C4-2B (cell line): Measurements from ENCODE around the gene CAGE1.

ENCODE experiments used
- H3K27ac ChIP-seq: fragments of 450-650 bp; 2 replicates; pipeline ENCODE4 v1.5.1; 2017
- CTCF ChIP-seq: fragments of 450-650 bp; conservative IDR thresholded peaks from 2 replicates; pipeline ENCODE4 v1.5.1; 2017; ENCODE audit warnings: mild to moderate bottlenecking
- ZFX ChIP-seq: fragments of 450-650 bp; IDR thresholded peaks from 2 replicates; pipeline ENCODE4 v1.6.1; 2017

The CAGE1 gene

GRCh38 chr6:7431674-7432390 is 42.3 kb upstream of the CAGE1 start:
- no peak for TF ChIP-seq CTCF
- no peak for TF ChIP-seq ZFX
- H3K27ac ChIP-seq = no peak overlapping the region

- no peak overlapping the region for H3K27ac ChIP-seq
- no peak for TF ChIP-seq CTCF
- TF ChIP-seq ZFX = no peak
Measured at GRCh38 chr6:7431313-7431673, 41.8 kb upstream of the CAGE1 start.

- no peak for TF ChIP-seq ZFX
- TF ChIP-seq CTCF = no peak
- no peak overlapping the region for H3K27ac ChIP-seq
Measured at GRCh38 chr6:7426447-7427169, 37.1 kb upstream of the CAGE1 start.

- no peak overlapping the region for H3K27ac ChIP-seq
Measured at GRCh38 chr6:7425808-7426190, 36.3 kb upstream of the CAGE1 start.

GRCh38 chr6:7424967-7425807 is 35.6 kb upstream of the CAGE1 start:
- no peak overlapping the region for H3K27ac ChIP-seq
- TF ChIP-seq CTCF (peak; percentile 63), ZFX (no peak)

More at GRCh38 chr6:7425808-7426190, 36.3 kb upstream of the CAGE1 start:
- no peak for TF ChIP-seq ZFX
- no peak for TF ChIP-seq CTCF

GRCh38 chr6:7424058-7424457 is 34.5 kb upstream of the CAGE1 start:
- no peak overlapping the region for H3K27ac ChIP-seq
- TF ChIP-seq CTCF = no peak
- TF ChIP-seq ZFX = no peak

GRCh38 chr6:7421066-7421465 is 31.5 kb upstream of the CAGE1 start:
- TF ChIP-seq ZFX (no peak), CTCF (no peak)
- no peak overlapping the region for H3K27ac ChIP-seq
